ENCODE data around the gene ARHGAP10.

ARHGAP10 gene

GRCh38 chr4:147984778-147985138 is 252.9 kb downstream of the ARHGAP10 start:
- no peak overlapping the region for H3K27ac ChIP-seq
- H2AFZ ChIP-seq (ENCODE audit: low read depth), result no peak overlapping the region
- peaks cover 3% of the 10 kb centered on the region; the same call in 1 of the 2 replicates for H3K79me2 ChIP-seq (ENCODE audit: insufficient read depth, low read depth)
- no peak overlapping the region for H3K4me3 ChIP-seq (IDR thresholded peaks at IDR 0.05; ENCODE audit: insufficient read depth, low read depth, low read length)
- H3K27me3 ChIP-seq (ENCODE audit: insufficient read depth, low read depth), result no peaks in the 10 kb centered on the region
- no peaks in the 10 kb centered on the region for H4K20me1 ChIP-seq (ENCODE audit: insufficient read depth)
- no peak overlapping the region for H3K4me2 ChIP-seq
- no peak for TF ChIP-seq CTCF (conservative IDR thresholded peaks at IDR 0.05; ENCODE audit: low read depth, low read length)
- H3K9ac ChIP-seq, result no peak overlapping the region
- no peaks in the 10 kb centered on the region for H3K36me3 ChIP-seq (ENCODE audit: insufficient read depth)
- H3K4me1 ChIP-seq (ENCODE audit: low read depth, poor library complexity, severe bottlenecking), result peaks cover 31% of the 10 kb centered on the region

GRCh38 chr4:147985376-147985775 is 253.5 kb downstream of the ARHGAP10 start:
- peaks cover 25% of the 10 kb centered on the region for H3K4me1 ChIP-seq (ENCODE audit: low read depth, poor library complexity, severe bottlenecking)
- H2AFZ ChIP-seq (ENCODE audit: low read depth), result no peak overlapping the region
- no peak overlapping the region for H3K9ac ChIP-seq
- no peaks in the 10 kb centered on the region for H4K20me1 ChIP-seq (ENCODE audit: insufficient read depth)
- no peak overlapping the region for H3K4me2 ChIP-seq
- H3K27ac ChIP-seq, result no peak overlapping the region
- peaks cover under 1% of the 10 kb centered on the region; the same call in 1 of the 2 replicates for H3K79me2 ChIP-seq (ENCODE audit: insufficient read depth, low read depth)
- H3K27me3 ChIP-seq (ENCODE audit: insufficient read depth, low read depth), result no peaks in the 10 kb centered on the region
- no peaks in the 10 kb centered on the region for H3K36me3 ChIP-seq (ENCODE audit: insufficient read depth)
- no peak overlapping the region for H3K4me3 ChIP-seq (IDR thresholded peaks at IDR 0.05; ENCODE audit: insufficient read depth, low read depth, low read length)
- no peak for TF ChIP-seq CTCF (conservative IDR thresholded peaks at IDR 0.05; ENCODE audit: low read depth, low read length)

- Histone ChIP-seq H3K9ac (no peak overlapping the region), H3K27me3 (ENCODE audit: insufficient read depth, low read depth) (no peaks in the 10 kb centered on the region), H3K27ac (no peak overlapping the region), H2AFZ (ENCODE audit: low read depth) (no peak overlapping the region), H3K79me2 (ENCODE audit: insufficient read depth, low read depth) (no peaks in the 10 kb centered on the region), H3K4me3 (IDR thresholded peaks at IDR 0.05; ENCODE audit: insufficient read depth, low read depth, low read length) (no peak overlapping the region), H3K4me1 (ENCODE audit: low read depth, poor library complexity, severe bottlenecking) (peaks cover 6% of the 10 kb centered on the region), H3K4me2 (no peak overlapping the region), H4K20me1 (ENCODE audit: insufficient read depth) (no peaks in the 10 kb centered on the region), H3K36me3 (ENCODE audit: insufficient read depth) (no peaks in the 10 kb centered on the region)
- no peak for TF ChIP-seq CTCF (conservative IDR thresholded peaks at IDR 0.05; ENCODE audit: low read depth, low read length)
Observed at GRCh38 chr4:147987252-147987651, 255.4 kb downstream of the ARHGAP10 start.

- Histone ChIP-seq H4K20me1 (ENCODE audit: insufficient read depth) (no peaks in the 10 kb centered on the region), H3K27ac (no peak overlapping the region), H2AFZ (ENCODE audit: low read depth) (no peak overlapping the region), H3K79me2 (ENCODE audit: insufficient read depth, low read depth) (no peaks in the 10 kb centered on the region), H3K4me3 (IDR thresholded peaks at IDR 0.05; ENCODE audit: insufficient read depth, low read depth, low read length) (no peak overlapping the region), H3K9ac (no peak overlapping the region), H3K27me3 (ENCODE audit: insufficient read depth, low read depth) (no peaks in the 10 kb centered on the region), H3K4me1 (ENCODE audit: low read depth, poor library complexity, severe bottlenecking) (no peaks in the 10 kb centered on the region), H3K36me3 (ENCODE audit: insufficient read depth) (no peaks in the 10 kb centered on the region), H3K4me2 (no peak overlapping the region)
- TF ChIP-seq CTCF (conservative IDR thresholded peaks at IDR 0.05; ENCODE audit: low read depth, low read length), result no peak
Observed at GRCh38 chr4:147991543-147992283, 259.8 kb downstream of the ARHGAP10 start.

Measured in KMS-11 (cell line).